GM13976 (cell line): ENCODE measurements around the gene CEACAM16.
"Not testable (repeated sequence)": the region's sequence is repeated elsewhere in the genome, so short reads cannot be mapped to it uniquely, and the experiment has no call there.

Experiments used
- DNase-seq: peaks from one replicate; pipeline ENCODE4 v3.0.0; 2012; ENCODE audit warnings: low spot score
- in situ Hi-C: fragments of 300-500 bp; cut with MboI; formaldehyde crosslinking; loops from one replicate; pipeline ENCODE4 v1.12.0; 2022; ENCODE audit warnings: low sequenced_read_pairs, mixed read lengths, inconsistent platforms; ENCODE audit not compliant: unreplicated experiment
- TF ChIP-seq, protein P1 (sequence below): IDR thresholded peaks from 2 replicates; pipeline ENCODE4 v1.5.1; 2012; ENCODE audit warnings: borderline replicate concordance, mild to moderate bottlenecking; ENCODE audit not compliant: insufficient read depth; ENCODE audit errors: extremely low read depth, missing control alignments, control extremely low read depth

Gene CEACAM16

DNA sequence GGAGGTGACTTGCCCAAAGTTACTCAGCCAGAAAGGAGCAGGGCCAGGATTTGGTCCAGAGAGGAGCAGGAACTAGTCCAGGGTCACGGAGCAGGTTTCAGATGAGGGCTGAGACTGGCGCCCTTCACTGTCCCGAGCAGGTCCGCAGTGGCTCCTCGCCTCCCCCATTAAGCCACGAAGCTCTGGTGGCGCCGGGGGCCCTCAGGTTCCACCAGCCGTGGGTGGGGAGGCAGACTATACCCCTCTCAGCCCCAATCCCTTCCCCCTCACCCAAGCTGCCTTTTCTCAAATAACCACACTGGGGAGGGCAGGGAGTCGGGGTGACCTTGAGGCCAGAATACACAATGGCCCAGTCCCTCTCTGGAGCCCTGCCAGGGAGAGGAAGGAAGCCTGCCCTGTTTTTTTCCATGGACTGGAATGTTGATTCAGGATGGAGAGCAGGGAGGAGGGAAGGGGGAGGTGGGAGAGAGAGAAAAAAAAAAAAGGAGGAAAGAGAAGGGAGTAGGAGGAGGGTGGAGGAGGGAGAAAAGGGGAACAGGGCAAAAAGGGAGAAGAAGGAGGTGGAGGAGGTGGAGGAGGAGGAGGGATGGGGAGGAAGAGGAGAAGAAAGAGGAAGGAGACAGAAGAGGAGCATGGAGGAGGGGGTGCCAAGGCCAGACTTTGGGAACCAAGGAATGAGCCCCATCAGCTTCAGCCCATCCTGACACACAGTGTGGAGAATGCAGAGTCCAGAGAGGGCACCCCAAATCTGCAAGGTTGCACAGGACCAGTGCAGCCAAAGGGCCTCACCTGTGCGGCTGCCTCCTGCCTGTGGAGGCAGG, 19.7 kb downstream of the CEACAM16 start:
- DNase-seq, result no peak
- TF ChIP-seq, protein P1, sequence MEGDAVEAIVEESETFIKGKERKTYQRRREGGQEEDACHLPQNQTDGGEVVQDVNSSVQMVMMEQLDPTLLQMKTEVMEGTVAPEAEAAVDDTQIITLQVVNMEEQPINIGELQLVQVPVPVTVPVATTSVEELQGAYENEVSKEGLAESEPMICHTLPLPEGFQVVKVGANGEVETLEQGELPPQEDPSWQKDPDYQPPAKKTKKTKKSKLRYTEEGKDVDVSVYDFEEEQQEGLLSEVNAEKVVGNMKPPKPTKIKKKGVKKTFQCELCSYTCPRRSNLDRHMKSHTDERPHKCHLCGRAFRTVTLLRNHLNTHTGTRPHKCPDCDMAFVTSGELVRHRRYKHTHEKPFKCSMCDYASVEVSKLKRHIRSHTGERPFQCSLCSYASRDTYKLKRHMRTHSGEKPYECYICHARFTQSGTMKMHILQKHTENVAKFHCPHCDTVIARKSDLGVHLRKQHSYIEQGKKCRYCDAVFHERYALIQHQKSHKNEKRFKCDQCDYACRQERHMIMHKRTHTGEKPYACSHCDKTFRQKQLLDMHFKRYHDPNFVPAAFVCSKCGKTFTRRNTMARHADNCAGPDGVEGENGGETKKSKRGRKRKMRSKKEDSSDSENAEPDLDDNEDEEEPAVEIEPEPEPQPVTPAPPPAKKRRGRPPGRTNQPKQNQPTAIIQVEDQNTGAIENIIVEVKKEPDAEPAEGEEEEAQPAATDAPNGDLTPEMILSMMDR, result no peak
- in situ Hi-C loops, result no loop called here

DNA sequence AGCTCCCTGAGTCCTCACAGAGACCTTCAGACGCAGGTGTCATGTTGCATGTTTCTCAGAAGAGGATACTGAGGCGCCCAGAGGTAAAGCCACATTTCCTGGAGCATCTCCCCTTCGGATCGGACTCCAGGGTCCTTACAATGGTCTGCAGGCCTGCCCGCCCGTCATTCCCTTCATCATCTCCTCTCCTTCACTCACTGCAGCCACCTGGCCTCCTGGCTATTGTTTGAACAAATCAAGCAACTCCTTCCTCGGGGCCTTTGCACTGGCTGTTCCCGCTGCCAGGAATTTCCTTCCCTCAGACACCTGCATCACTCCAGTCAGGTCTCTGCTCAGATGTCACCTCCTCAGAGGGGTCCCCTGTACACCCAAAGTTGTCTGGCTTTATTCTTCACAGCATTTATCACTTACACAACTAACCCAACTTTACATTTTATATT, 20.3 kb downstream of the CEACAM16 start:
- in situ Hi-C loops, result no loop called here
- TF ChIP-seq, protein P1, result no peak
- no peak for DNase-seq

DNA sequence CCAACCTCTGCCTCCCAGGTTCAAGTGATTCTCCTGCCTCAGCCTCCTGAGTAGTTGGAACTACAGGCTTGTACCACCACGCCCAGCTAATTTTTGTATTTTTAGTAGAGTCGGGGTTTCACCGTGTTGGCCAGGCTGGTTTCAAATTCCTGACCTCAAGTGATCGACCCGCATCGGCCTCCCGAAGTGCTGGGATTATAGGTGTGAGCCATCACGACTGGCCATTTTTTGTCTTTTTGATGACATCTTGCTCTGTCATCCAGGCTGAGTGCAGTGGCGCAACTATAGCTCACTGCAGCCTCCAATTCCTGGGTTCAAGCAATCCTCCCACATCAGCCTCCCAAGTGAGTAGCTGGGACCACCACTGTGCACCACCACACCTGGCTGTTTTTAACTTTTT, 21.4 kb downstream of the CEACAM16 start:
- in situ Hi-C loops, DNase-seq: not testable (repeated sequence)

DNA sequence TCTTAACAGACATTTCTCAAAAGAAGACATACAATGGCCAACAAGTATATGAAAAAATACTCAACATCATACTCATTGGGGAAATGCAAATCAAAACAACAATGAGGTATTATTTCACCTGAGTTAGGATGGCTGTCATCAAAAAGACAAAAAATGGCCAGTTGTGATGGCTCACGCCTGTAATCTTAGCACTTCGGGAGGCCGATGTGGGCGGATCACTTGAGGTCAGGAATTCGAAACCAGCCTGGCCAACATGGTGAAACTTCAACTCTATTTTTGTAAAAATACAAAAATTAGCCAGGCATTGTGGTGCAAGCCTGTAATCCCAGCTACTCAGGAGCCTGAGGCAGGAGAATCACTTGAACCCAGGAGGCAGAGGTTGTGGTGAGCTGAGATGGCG, 22.0 kb downstream of the CEACAM16 start:
- in situ Hi-C loops, result no loop called here
- no peak for DNase-seq
- TF ChIP-seq, protein P1, result no peak

DNA sequence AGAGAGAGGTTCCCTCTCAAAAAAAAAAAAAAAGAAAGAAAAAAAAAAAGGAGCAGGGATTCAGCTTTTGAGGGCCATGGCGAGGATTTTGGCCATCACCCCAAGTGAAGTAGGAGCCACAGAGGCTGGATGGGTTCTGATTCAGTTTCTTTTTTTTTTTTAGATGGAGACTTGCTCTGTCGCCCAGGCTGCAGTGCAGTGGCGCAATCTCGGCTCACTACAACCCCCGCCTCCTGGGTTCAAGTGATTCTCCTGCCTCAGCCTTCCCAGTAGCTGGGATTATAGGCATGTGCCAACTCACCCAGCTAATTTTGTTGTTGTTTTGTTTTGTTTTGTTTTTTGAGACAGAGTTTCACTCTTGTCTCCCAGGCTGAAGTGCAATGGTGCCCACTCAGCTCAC, 22.4 kb downstream of the CEACAM16 start:
- DNase-seq, in situ Hi-C loops: not testable (repeated sequence)

DNA sequence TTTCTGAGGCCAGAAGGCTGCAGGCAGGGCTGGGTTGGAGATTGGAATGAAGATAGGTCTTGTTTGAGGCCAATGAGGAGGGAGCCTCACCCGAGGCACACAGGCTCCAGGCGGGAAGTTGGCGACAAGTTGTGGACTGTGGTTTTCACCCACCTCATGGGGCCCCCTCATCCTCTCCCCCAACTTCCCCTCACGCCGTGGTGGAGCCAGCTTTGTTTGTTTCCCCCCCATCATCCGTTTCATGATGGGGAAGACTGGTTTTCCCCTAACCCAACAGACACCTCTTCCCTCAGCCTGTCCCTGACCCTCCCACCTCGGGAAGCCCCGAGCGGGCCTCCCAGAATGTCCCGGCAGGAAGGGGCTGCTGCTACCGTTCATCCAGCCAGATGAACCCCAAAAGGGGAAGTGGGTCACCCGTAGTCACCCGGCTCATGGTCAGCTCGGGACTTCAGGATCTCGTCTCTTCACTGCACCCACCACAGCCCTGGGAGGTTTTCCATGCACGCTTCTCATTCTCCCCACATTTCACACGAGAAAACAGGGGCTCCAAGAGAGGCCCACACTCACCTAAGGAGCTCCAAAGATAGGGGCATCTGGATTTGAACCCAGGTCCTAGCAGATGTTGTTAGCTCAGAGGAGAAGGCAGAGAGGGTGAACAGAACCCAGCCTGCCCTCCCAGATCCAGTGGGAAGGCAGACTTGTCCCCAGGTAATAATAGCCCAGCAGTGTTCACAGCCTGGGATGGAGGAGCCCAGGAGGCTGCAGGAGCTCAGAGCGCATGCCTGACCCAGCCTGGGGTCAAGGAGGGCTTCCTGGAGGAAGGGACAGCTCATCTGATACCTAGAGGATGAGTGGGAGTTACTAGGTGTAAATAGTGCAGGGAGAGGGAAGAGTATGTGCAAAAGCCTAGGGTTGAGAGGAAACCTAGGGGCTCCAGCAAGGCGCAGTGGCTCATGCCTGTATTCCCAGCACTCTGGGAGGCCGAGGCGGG, 23.5 kb downstream of the CEACAM16 start:
- in situ Hi-C loops, result no loop called here
- TF ChIP-seq, protein P1, result no peak
- DNase-seq, result peak; percentile 68

DNA sequence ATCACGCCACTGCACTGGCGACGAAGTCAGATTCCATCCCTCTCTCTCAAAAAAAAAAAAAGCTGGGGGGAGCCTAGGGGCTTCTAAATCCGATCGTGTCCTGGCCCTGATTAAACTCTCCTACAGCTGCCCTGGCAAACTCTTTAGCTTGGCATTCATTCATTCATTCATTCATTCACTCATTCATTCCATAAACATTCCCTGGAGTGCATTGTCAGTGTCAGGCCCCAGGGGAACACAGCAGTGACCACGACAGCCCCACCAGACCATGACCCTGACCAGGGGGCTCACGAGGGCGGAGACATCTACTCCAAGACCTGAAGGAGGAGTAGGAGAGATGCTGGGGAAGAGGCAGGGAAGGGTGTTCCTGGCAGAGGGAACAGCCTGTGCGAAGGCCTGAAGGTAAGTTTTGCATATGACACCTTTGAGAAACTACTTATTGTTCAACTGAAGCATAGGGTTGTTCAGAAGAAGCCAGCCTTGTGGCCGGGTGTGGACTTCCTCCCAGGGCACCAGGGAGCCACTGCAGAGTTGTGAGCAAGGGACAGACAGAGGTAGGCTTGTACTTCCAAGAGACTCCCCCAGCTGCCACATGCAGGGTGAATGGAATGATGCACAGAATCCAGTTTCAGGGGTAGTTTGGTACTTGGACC, 24.5 kb downstream of the CEACAM16 start:
- in situ Hi-C loops, result no loop called here
- peak; percentile 69 for DNase-seq
- TF ChIP-seq, protein P1, result no peak
